GM10266 (cell line): ENCODE results near the gene HCRT.

ENCODE experiments used
- DNase-seq: peaks from one replicate; pipeline ENCODE4 v3.0.0; 2012; ENCODE audit errors: extremely low spot score
- TF ChIP-seq, protein P1 (sequence below): IDR thresholded peaks from 2 replicates; pipeline ENCODE4 v1.5.1; 2012; ENCODE audit warnings: mild to moderate bottlenecking, low read depth; ENCODE audit not compliant: control insufficient read depth, insufficient read depth; ENCODE audit errors: missing control alignments

HCRT gene

DNA sequence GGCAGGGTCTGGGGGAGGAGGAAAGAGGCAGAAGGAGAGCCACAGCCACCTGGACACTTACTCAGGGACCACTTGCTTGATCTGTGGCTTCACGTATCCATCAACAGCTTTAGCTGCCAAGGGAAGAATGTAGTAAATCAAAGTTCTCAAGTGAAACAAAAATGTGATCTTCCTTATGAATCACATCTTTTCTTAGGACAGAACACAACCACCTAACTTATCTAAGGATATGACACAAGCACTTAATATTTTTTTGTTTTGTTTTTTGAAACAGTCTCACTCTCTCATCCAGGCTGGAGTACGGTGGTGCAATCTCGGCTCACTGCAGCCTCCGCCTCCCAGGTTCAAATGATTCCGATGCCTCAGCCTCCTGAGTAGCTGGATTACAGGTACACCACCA is 17.4 kb upstream of the HCRT start:
- TF ChIP-seq, protein P1, sequence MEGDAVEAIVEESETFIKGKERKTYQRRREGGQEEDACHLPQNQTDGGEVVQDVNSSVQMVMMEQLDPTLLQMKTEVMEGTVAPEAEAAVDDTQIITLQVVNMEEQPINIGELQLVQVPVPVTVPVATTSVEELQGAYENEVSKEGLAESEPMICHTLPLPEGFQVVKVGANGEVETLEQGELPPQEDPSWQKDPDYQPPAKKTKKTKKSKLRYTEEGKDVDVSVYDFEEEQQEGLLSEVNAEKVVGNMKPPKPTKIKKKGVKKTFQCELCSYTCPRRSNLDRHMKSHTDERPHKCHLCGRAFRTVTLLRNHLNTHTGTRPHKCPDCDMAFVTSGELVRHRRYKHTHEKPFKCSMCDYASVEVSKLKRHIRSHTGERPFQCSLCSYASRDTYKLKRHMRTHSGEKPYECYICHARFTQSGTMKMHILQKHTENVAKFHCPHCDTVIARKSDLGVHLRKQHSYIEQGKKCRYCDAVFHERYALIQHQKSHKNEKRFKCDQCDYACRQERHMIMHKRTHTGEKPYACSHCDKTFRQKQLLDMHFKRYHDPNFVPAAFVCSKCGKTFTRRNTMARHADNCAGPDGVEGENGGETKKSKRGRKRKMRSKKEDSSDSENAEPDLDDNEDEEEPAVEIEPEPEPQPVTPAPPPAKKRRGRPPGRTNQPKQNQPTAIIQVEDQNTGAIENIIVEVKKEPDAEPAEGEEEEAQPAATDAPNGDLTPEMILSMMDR: no peak
- no peak for DNase-seq

DNA sequence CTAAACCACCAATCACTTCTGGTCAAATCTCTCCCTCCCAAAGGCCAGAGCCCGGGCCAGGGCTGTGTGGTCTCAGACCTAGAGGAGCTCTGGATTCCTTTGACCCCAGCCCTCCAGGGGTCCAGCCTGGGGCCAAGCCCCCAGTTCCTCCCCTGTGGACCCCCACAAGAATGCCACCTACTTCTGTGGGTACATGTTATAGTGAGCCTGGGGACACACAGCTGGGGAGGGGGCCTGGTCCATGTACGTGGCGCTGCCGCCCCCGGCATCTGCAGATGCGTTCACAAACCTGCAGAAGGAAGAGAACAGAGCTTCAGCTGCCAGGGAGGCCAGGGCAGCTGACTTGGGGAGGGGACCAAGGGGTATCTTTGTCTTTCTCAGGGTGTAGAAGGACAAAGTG is 16.9 kb upstream of the HCRT start:
- DNase-seq: no peak
- TF ChIP-seq, protein P1: no peak

DNA sequence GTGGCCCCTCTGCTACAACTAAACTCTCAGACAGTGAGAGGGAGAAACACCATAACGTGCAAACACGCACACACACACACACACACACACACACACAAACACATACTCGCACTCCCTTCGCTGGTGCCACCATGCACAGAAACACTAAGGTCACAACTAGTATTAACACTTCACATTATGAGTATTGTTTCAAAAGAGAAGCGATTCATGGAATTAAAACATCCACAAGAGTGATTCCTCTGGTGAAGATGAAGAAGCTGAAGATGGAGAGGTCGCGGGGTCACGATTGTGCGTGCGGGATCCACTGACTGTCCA is 16.2 kb upstream of the HCRT start:
- no peak for DNase-seq
- TF ChIP-seq, protein P1: no peak

DNA sequence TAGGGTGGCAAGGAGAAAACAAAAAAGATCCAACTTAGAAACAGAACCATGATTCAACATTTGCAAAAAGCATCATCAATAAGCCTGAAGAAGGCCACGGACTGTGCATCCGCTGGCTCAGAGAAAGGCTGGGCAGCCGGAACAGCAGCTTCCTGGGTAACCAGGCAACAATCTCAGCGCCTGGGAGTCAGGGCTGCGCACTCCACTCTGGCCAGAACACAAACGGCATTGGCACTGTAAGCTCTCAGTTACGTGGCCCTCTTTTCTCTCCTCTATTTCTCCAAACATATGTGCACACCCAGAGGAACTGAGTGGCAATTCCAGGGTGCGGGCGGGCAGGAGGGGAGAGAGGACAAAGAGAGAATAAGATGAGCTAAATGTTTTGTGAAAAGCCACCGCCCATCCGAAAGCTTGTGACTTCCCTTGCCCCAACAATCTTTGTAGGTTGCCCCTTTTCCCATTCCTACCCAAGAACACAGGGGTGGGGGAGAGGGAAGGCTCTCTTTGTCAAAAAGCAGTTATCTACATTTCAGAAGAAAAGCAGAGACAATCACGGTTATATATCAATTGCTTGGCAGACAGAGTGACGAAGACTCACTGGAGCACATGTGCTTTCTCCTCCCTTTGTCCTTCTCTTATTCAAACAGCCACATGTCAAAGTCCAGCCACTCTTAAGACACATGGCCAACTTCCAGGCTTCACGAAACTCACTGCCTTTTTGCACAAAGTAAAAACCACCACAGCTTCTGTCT is 15.6 kb upstream of the HCRT start:
- TF ChIP-seq, protein P1: no peak

DNA sequence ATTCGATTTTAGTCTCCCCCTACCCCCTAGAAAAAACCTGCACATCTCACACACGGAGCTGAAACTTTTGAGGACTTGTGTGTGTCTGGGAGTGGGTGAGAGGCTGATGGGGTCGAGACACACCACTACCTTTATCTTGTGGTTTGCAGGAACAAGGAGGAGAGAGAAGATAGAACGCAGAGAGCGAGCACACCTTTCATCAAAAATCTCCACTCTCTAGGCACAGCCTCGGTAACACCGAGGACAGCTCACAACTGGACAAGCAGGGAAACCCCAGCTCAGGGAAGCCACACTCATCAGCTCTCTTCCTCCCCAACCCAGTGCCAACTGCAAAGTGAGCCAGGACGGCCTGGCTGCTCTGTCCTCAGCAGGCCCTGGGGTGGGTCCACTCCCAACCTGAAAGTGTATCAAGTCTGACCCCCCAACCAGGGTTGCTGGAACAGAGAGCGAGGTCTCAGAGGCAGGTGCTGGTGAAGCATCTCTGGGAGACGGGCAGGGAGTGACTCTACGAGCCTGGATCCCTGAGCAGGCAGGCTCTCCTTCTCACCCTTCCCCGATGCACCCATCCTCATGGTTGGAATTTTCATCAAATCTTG is 14.3 kb upstream of the HCRT start:
- DNase-seq: no peak
- TF ChIP-seq, protein P1: no peak

More for the DNA sequence above, 15.6 kb upstream of the HCRT start:
- no peak for DNase-seq

DNA sequence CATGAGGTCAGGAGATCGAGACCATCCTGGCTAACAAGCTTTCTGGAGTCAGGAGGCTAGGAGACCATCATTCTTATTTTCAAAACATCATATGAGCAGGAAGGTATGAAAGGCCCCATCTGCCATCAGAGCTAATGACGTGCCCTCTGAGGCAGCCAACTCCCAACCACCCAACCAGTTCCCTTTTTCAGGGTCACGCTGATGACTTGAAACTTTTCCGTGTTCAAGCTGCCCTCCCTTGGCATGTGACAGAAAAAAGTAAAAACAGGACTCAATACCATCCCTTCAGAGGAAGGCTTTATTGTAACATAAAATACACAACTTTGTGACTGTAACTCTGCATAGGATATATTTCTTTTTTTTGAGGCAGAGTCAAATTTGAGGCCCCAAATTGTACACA is 13.6 kb upstream of the HCRT start:
- TF ChIP-seq, protein P1: no peak
- DNase-seq: no peak

DNA sequence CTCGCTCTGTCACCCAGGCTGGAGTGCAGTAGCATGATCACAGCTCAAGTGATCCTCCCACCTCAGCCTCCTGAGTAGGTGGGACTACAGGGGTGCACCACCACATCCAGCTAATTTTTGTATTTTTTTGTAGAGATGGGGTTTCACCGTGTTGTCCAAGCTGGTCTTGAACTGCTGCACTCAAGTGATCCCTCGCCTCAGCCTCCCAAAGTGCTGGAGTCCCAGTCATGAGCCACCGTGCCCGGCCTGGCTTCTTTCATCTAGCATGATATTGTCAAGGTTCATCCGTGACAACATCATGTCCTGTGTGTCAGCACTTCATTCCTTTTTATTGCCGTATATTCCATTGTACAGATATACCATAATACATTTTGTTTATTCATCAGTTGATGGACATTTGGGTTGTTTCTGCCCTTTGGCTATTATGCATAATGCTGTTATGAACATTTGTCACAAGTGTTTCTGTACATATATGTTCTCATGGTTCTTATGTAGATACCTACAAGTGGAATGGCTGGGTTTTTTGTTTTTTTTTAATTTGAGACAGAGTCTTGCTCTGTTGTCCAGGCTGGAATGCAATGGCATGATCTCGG is 12.4 kb upstream of the HCRT start:
- no peak for DNase-seq
- TF ChIP-seq, protein P1: no peak
